ENCODE measurements around the gene ZNF543.

DNA sequence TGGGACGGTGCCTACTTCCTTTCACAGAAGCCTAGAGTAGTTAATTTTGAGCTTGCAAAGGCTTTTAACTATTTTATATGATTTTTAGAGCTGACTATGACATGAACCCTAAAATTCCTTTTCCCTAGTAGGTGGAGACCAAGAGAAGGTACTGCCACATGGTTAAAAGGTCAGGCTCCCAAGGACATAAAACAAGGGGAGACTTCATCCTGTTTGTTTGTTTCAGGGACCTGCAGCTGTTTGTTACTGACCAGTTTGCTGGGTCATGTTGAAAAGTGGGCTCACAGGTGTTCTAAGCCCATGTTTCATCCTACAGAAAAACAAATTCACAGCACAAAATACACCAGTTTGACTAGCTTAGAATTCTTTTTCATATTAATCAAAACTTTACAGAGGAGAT is 43.8 kb upstream of the ZNF543 start:
- no peak for TF ChIP-seq ZNF772 (CRISPR knock-in tag; IDR thresholded peaks at IDR 0.05)
- no peak for TF ChIP-seq CTCF (CRISPR knock-in tag; IDR thresholded peaks at IDR 0.05)
- TF ChIP-seq POLR2AphosphoS5 (IDR thresholded peaks at IDR 0.05; ENCODE audit: low read depth, low read length): no peak
- TF ChIP-seq THRA (CRISPR knock-in tag; IDR thresholded peaks at IDR 0.05; ENCODE audit: borderline replicate concordance): no peak
- TF ChIP-seq ZNF580 (CRISPR knock-in tag; IDR thresholded peaks at IDR 0.05; ENCODE audit: borderline replicate concordance, low read depth): no peak
- TF ChIP-seq CHD2 (IDR thresholded peaks at IDR 0.05; ENCODE audit: low read depth, low read length): no peak
- no peak for TF ChIP-seq TAF1 (CRISPR knock-in tag; IDR thresholded peaks at IDR 0.05)
- no peak for TF ChIP-seq TCF7L2 (IDR thresholded peaks at IDR 0.05; ENCODE audit: low read depth, low read length)
